GM12892 (cell line): ENCODE results near the gene CD44.

Source experiments
- DNase-seq: peaks from one replicate; pipeline ENCODE4 v3.0.0; 2011; ENCODE audit not compliant: insufficient read length
- FAIRE-seq: peaks from 2 replicates; lab custom pipeline; 2011; peaks lifted over from hg19 to GRCh38; lab: Jason Lieb, UNC
- POLR2A ChIP-seq: IDR thresholded peaks from 2 replicates; pipeline ENCODE4 v1.6.1; 2011; ENCODE audit warnings: low read depth, low read length, control low read depth
- POLR2AphosphoS5 ChIP-seq: IDR thresholded peaks from 2 replicates; pipeline ENCODE4 v1.6.1; 2011; ENCODE audit warnings: low read depth, low read length, control low read depth
- TAF1 ChIP-seq: IDR thresholded peaks from 2 replicates; pipeline ENCODE4 v1.6.1; 2011; ENCODE audit warnings: low read depth, mild to moderate bottlenecking, control low read depth, low read length, borderline replicate concordance

Gene CD44

DNA sequence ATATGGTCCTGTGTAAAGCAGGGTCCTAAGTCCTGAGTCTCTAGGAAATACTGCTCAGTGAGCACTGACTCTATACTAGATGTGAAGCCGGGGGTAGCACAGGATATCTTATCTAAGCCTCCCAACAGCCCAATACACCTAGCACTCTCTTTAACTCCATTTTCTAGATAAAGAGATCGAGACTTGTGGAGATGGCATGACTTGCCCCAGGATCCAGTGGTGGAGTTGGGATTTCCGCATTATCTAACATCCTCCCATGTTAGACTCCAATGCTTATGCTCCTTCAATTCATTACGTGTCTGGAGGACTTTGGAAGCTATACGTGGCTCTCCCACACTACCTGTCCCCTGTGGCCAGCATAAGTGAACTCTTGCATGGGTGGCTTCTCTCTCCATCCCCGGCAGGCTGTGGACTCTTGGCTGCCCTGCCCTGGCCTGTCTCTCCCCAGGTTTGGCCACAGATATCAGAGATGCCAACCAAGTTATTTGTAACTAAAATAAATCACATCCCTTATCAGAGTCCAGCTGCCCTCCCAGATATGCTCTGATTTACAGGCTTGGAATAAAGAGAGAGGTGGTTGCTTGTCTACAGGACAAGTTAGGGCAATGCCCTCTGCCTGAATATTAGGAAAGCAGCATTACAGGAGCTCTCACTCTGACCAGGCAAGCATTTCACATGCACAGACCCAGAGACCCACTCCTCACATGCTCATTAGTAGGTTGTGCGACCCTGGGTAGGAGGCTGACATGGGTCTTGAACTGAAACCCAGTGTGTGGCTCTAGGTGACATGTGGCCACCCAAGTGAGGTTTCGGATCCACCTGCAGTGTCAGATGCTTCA is 4.5 kb downstream of the CD44 start:
- TF ChIP-seq TAF1, result no peak
- no peak; the same call in 1 of the 2 replicates for TF ChIP-seq POLR2AphosphoS5
- no peak for TF ChIP-seq POLR2A
- no peak for FAIRE-seq
- no peak for DNase-seq

DNA sequence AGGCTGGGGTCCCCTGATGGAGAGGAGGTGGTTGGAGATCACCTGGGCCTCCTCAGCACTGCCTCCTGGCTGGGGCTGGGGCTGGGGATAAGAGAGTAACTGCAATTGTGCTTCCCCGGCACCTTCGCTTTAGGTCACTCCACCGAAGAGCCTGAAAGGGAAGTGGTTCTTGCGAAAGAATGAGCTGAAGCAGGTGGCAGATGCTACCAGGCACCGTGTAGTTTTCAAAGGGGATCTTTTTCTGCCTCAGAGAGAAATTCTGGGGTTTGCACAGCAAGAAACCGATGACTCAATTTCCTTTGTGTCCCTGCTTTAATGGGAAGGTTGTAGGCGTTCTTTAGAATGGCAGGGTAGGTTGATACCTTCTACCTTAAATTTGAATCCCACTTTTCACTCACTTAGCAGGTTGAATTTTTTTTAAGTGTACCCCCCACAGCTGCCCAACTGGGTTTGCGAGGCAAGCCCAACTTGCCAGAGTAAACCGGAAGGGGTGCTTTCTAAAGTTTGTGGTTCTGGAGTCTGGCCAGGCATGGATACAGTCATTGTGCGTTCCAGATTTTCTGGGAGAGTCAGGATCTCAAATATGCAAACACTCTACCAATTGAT is 5.3 kb downstream of the CD44 start:
- DNase-seq, result peak; percentile 47
- TF ChIP-seq POLR2A (peak; percentile 70), POLR2AphosphoS5 (no peak; the same call in 1 of the 2 replicates), TAF1 (no peak)
- FAIRE-seq, result peak; percentile 98

DNA sequence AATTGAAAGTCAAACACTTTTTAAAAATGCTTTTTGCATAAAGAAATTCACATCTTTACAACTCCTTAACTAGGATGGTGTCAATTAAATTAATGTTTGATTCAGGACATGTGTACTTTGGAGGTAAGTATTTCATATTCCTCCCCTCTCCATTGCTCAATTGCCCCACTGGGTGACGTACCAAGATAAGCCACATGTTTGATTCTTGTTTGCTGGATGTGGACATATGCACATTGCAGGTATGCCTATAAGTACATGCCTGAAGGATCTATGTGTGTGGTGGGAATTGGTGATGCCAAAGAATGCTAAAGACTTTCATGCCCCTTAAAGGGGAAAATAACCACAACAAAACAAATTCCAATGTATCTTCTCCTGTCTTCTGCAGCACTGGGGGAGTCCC is 5.8 kb downstream of the CD44 start:
- no peak for FAIRE-seq
- DNase-seq, result no peak
- TF ChIP-seq POLR2AphosphoS5 (no peak), POLR2A (no peak), TAF1 (no peak)

DNA sequence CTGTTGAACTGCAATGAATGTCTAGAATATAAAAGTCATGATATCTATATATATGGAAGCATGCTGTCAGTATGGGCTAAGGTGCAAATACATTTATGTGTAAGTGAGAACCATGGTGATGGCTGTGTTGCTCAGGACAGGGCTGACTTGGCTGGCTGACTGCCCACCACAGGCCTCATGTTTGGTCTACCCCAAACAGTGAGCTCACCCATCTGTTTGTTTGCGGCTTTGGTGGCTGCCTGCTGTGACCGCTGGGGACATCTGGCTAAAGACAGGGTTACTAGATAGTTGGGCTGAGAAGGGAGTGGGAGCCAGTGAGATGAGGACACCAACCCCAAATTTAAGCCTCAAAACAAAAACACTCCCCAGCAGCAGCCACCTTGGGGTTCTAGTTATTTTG is 6.3 kb downstream of the CD44 start:
- DNase-seq, result peak; percentile 39
- FAIRE-seq, result peak; percentile 99
- TF ChIP-seq POLR2A, result 0 out of 2 replicates have a peak, but pooled peaks have one; percentile 51
- peak; percentile 73; the same call in 1 of the 2 replicates for TF ChIP-seq POLR2AphosphoS5
- TF ChIP-seq TAF1, result no peak

DNA sequence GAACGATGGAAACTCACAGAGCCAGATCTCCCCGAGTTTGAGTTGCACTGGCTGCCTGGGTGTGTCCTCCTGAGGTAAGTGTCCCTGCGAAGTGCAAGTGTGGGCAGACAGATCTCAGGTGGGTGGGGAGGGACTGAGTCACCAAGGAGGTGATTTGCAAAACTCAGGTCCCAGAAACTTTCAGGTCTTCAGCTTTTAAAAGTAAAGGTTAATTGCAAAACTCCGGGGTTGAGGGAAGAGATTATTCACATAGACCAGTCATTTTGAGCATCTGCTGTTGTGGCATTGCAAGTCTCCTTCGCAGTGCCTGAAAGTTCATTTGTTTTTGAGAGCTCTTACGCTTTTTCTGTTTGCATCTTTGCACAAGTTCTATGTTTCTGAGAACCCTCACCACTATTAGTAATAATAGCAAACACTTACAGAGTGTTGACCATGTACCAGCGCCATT is 7.1 kb downstream of the CD44 start:
- peak; percentile 97 for FAIRE-seq
- no peak for DNase-seq
- no peak for TF ChIP-seq TAF1
- peak; percentile 15; the same call in 1 of the 2 replicates for TF ChIP-seq POLR2A
- no peak for TF ChIP-seq POLR2AphosphoS5

DNA sequence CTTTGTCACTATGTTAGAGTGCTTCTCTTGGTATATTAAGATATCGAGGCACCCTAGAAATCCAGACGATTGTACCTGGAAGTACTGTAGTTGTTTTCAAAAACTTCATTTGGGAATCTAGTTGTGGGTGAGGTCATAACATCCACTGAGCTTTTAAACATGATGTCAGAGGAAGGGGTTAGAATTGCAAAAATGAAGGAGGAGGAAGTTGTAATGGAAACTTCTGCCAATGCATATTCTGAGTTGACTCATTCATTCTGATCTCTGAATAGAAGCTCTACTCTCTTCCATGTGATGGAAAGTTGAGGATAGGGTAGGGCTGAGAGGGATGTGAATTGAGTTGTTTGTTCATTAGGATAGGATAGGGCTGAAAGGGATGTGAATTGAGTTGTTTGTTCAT is 7.7 kb downstream of the CD44 start:
- DNase-seq (no peak), FAIRE-seq (peak; percentile 86)
- TF ChIP-seq POLR2A (no peak), POLR2AphosphoS5 (no peak), TAF1 (no peak)

DNA sequence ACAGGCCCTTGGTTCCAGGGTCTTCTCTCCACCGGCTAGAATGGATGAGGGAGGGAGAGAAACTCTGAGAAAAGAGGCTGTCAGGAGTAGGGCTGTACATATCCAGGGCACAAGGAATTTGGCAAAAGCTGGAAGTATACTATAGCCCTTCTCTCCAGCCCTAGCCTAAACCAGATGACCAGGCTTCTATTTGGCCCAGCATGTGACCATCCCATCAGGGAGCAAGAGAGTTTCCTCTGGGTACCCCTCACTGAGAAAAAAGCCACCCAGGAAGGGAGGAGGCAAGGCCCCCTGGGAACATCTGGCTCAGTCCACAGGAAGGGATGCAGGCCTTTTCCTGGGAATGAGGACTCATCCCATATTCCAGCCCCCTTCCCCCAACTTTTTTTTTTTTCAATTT is 8.3 kb downstream of the CD44 start:
- DNase-seq, result no peak
- TF ChIP-seq TAF1 (no peak), POLR2A (no peak), POLR2AphosphoS5 (no peak)
- no peak for FAIRE-seq

DNA sequence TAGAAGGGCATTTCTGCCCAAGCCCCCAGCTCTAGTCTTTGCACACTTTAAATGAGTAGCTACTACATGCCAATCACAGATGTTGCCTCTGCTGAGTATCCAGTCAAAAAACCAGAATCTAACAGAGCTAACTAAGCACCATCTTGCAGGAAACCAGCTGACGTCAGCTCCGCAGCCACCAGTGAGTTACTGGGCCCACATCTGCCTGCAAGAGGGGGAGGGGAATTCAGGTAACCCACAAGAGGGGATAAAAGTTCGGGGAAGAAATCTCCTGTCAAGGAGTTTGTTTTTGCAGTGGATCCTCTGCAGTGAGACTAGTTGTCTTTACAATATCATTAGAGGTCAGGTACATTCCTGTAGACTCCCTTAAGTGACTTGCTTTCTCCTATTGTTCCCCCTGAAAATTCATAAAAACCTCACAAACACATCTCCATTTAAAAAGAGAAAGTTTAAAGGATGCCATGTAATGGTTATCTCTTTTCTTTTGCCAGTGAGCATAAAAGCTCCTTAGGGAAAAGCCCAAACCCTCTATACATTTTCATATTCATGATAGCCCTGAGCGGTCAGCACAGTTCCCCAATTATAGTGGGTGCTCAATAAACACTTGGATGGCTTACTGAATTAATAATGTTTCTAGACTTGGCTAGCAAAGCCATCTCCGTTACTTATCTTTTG is 9.3 kb downstream of the CD44 start:
- no peak for DNase-seq
- TF ChIP-seq POLR2AphosphoS5 (peak; percentile 42; the same call in 1 of the 2 replicates), TAF1 (no peak)
- peak; percentile 79 for FAIRE-seq

DNA sequence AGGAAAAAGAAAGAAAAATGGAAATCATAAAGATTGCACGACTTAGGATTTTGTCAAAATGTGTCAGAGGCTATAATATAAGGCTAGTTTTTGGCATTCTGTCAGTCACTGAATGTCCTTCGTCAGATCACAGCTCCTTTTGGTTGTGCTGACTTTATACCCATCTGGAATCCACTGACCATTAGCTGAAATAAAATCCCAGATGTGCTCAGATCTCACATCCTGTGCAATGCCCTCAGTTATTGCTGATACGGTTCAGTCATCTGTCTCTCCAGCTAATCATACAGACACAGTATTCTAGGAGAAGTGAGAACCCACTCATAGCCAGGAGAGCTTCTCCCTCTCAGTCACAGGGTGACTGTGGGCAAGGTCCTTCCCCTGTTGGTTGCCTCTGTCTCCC is 11.5 kb downstream of the CD44 start:
- no peak for TF ChIP-seq TAF1
- TF ChIP-seq POLR2A, result no peak
- TF ChIP-seq POLR2AphosphoS5, result no peak
- DNase-seq (no peak), FAIRE-seq (peak; percentile 80)

DNA sequence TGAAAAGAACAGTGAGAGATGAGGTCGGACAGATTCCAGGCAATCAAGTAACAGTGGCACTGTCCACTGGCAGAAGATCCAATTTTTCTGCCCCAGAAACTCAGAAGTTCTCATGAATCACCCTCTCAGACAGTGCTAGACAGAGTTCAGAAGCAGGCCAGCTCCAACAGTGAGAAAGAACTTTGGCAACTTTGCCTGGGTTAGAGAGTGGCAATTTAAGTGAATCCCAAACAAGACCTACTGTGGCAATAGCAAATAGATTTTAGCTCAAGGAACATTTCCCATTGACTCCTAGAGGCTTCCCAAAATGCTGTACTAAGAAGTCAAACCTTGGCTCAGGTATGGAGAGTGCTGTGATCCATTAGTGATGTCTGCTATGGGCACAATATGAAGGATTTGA is 12.3 kb downstream of the CD44 start:
- TF ChIP-seq POLR2AphosphoS5 (no peak), POLR2A (no peak), TAF1 (no peak)
- FAIRE-seq (peak; percentile 24), DNase-seq (no peak)

DNA sequence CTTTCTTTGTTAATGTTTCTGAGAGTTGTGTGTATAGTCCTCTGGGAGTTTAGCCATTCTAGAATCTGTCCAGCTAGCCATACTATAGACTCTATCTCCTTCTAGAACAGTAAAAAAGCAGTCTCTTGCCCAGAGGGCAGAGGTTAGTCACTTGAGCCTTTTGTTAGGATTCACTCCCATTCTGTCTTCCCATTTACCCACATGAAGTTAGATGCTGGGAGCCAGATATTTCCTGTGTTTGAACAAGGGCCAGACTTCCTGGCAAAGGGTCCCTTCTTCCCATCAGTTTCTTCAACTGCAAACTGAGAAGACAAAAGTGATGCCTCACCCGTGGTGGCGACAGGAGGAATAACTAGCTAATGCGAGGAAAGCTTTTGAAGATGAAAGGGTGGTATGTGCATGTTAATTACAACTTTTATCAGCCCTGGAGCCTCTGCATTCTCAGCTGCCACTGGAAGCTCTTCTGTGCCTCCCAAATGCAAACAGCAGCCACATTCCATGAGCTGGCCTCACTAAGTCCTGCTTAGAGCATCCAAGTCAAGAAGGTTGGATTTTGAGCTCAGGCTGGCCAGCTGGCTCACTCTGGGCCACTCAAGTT is 12.8 kb downstream of the CD44 start:
- TF ChIP-seq POLR2A, result no peak
- TF ChIP-seq POLR2AphosphoS5, result no peak
- TF ChIP-seq TAF1, result no peak
- FAIRE-seq (peak; percentile 88), DNase-seq (no peak)
